IPS DF 4.7 (cell line): Measurements from ENCODE around the gene PLCG2.
"Not testable (repeated sequence)": the region's sequence is repeated elsewhere in the genome, so short reads cannot be mapped to it uniquely, and the experiment has no call there.

Source experiments
- DNase-seq: peaks from one replicate; pipeline ENCODE4 v3.0.0-alpha.2; 2013; ENCODE audit warnings: low spot score; ENCODE audit errors: extremely low read depth

Gene PLCG2

DNA sequence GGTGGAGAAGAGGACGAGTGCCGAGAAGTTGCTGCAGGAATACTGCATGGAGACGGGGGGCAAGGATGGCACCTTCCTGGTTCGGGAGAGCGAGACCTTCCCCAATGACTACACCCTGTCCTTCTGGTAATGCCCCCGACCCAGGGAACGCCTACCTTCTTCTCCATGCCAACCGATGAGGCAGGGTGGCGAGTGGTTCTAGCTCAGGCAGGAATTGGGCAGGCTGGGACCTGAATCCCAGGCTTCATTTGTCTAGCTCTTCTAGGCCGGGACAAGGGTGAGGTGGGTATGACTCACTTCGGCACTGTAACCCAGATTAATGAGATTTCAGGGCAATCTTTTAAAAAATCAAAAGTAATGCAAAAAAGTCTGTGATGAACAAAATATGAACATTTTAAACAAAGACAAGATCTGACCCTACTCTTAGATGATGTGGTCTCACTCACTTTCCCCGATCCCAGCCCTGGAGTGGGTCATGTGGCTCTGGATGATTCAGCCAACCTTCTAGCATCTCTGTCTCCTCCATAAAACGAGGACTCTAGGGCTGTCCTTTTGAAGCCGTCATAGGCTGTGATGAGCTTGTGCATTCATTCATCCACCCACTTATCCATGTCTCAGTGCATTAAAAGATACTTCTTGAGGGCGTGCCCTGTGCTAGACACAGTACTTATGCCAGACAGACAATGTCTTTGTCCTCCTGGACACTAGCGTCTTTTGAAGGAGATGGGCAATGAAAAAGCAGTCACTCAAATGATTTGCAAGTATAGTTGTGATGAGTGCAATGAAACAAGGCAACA is 129.6 kb downstream of the PLCG2 start:
- no peak for DNase-seq

- no peak for DNase-seq
Observed at GRCh38 chr16:81910366-81910885, 131.3 kb downstream of the PLCG2 start.

DNA sequence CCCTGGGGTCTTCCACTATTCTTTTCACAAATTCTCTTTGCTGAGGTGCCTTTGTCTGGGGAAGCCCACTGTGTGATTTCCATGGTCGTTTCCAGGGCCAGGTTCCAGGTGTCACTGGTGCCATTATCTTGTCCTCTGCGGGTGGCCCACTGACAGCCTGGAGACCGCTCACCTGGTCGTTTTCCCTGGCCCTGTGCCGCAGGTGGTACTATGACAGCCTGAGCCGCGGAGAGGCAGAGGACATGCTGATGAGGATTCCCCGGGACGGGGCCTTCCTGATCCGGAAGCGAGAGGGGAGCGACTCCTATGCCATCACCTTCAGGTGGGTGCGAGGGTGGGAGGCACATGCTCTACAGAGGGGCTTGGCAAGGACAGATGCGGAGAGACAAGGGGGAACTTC is 133.3 kb downstream of the PLCG2 start:
- no peak for DNase-seq

GRCh38 chr16:81913222-81913621 is 134.1 kb downstream of the PLCG2 start:
- no peak for DNase-seq

GRCh38 chr16:81917375-81917774 is 138.3 kb downstream of the PLCG2 start:
- DNase-seq = no peak

DNA sequence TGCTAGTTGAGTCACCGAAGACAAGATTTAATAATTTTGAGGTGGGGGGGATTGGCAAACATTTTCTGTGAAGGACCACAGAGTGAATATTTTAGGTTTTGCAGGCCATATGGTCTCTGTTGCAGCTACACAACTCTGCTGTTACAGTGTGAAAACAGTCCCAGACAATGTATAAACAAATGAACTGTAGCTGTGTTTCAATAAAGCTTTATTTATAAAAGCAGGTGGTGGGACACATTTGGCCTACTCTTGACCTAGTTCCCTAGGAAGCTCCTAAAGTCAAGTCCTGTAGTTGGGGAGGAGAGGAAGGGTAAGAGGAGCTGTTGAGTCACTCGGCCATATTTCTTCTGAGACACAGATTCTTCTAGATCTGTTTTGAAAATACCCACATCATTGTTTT is 139.8 kb downstream of the PLCG2 start:
- DNase-seq = no peak

GRCh38 chr16:81920498-81920897 is 141.4 kb downstream of the PLCG2 start:
- DNase-seq = no peak

DNA sequence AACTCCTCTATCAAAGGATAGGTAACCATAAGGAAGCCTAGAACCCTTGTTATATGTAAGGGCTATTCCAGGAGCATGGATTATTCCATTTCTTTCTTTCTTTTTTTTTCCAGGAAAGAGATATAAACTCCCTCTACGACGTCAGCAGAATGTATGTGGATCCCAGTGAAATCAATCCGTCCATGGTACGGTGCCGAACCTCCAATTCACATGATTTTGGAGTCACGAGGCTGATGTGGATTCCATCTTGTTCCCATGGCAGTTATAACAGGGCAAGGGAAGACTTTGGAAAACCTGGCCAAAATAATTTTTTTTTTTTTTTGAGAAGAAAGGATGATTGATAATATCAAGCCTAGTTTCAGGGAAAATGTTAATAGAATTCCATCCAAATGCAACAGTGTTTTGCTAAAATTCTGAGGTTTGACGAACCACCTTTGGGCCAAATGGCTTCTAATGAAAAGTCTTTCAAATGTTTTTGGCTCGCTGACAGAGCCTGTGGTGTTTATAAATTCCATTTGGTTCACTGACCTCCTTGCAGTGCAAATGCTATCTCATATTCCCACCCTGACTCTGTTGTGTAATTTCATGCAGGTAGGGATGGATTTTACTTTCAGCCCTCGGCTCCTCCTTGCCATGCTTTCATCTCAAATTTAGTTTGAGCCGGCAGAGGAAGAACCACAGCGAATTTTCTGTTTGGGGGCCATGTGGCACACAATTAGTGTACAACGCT is 142.2 kb downstream of the PLCG2 start:
- no peak for DNase-seq

DNA sequence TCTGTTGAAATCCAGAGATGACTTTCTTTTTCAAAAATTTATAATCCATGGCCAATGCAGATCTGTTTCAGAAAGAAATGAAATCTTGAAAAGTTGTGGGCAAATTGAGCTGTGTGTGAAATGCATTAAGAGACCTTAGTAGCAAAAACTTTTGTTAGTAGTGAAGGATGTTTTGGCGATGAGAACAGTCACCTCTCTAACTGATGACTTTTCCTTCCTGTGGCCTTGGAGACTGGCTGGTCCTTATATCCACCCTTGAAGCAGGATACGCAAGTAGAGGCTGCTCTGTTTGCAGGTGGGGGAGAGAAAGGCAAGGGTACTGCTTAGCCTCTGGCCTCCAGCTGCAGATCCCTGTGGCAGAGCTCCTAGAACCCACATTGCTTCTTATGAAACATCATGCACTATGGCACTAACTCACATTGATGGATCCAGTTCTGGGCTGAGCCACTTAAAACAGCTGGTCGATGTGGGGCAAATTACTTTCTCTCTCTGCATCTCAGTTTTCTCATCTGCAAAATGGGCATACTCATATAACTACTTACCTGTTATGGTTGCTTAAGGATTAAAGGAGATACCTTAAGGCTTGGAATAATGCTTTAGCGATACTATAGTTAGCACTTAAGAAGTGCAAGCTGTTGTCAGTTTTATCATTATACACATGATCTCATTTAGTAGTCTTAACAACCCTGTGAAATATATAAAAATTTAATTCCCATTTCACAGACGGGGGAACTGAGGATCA is 142.9 kb downstream of the PLCG2 start:
- DNase-seq = no peak

- no peak for DNase-seq
Observed at GRCh38 chr16:81923296-81923695, 144.2 kb downstream of the PLCG2 start.

DNA sequence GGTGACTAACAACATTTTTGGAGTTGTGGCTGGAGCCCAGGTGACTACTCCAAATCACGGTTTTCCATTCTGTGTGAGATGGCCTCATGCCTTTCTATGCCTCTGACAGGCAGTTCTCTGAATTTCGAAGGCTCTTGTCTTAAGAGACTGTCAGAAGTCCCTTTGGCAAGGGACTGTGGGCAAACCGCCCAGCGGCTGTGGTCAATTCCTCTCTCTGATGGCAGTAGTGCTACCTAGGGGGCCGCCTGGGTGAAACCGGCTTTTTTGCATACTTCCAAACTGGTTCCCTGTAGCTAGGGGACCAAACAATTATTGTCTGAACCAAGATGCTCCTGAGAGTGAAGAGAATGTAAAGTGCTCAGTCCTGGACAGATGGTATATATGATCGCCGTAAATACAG is 145.9 kb downstream of the PLCG2 start:
- no peak for DNase-seq

DNA sequence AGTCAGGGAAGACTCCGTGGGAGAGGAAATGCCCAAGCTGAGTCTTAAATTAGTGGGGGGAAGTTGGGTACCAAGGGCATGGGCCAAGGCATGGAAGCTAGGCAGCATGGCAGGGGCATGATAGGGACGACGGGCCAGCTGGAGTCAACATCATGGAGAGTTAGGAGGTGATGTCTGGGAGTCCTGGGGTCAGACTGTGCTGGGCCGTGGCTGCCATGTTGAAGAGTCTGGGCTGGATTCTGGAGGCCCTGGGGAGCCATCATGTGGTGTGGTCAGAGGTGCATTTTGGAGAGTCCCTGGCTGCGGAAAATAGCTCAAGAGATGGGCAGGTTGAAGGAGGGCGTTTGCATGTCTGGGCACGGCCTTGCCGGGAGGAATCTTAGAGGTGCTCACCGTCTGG is 146.9 kb downstream of the PLCG2 start:
- no peak for DNase-seq

DNA sequence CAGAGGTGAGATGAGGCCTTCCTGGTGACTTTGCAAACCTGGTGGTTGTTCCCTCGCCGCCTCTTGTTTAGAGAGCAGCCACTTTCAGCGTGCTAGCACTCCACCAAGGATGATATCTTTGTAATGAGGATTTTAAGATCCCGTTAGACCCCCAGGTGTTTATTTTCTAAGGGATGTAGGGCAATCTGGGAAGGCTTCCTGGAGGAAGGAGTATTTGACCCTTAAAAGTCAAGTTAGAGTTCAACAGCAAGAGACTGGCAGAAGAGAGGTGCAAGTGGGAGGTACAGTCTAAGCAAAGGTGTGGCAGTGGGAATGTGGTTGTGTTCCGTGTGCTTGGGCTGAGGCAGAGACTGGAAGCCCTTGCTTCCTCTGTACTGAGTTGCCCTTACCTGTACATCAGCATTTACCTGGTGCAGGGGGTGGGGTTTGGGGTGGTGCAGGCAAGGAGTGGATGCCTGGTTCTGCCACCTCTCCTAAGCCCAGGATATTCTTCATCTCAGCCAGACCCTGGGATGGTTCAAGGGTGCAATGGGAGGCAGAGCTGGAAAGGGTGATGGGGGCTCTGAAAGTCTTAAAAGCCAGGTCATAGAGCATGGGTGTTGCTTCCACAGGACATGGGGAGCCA is 148.6 kb downstream of the PLCG2 start:
- DNase-seq = no peak

- no peak for DNase-seq
Observed at GRCh38 chr16:81928271-81928918, 149.3 kb downstream of the PLCG2 start.

DNA sequence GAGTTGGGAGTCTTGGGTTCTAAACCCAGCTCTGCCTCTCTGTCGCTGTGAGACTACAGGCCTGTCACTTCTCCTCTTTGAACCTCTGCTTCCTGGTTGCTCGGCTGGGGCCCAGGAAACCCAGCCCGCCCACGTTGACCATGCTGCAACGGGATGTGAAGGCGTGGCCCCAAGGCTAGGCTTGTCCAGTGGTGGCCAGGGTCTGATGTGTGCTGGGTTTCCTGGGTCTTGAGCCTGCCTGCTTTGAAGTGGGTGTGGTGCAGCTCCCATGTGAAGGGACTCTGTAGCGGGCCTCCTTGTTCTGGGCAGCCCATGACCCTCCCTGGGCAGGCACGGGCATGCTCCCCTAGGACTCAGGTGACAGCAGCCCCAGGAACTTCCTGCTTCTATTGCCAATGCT is 149.9 kb downstream of the PLCG2 start:
- no peak for DNase-seq

GRCh38 chr16:81929841-81930240 is 150.8 kb downstream of the PLCG2 start:
- no peak for DNase-seq

DNA sequence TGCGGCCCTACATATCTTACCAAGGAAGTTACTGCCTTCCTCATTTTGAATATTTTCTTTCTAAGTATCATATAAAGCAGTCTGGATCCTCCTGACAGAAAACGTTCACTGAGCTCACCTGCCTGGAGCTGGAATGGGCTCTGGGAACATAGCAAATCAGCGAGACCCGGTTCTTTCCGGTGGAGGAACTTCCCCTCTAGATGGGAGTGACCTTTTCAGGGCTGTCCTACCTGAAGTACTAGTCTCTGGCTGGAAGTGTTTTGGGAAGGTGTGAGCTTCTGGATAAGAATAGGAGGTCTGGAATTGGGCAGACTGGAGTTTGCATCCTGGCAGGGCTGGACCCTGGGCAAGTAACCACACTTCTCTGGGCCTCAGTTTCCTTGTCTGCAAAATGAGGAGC is 152.8 kb downstream of the PLCG2 start:
- DNase-seq = no peak

DNA sequence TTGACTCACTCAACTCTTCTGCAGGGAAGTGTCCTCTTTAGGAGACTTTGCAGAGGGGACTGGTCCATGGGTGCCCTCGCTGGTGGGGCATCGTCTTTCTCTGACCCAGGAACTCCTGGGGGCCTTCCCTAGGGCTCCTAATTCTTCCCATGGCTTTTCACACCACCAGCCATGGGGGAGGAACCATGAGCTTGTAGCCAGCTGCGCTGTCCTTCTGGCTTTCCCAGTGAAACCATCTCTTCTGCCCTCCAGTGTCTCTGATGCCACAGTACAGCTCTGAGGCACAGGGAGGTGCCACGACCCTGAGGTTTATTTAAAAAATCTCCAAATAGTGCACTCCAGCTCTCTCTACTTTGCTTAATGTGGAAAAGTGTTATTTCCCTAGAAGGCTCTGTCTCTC is 153.6 kb downstream of the PLCG2 start:
- DNase-seq = no peak

GRCh38 chr16:81933361-81933760 is 154.3 kb downstream of the PLCG2 start:
- DNase-seq = no peak

GRCh38 chr16:81934711-81935110 is 155.6 kb downstream of the PLCG2 start:
- DNase-seq = not testable (repeated sequence)
